ENCODE data around the gene CD300C.
A peak's percentile ranks its signal among the peaks of the same experiment; 100 is the strongest.
"Not testable (repeated sequence)": the region's sequence is repeated elsewhere in the genome, so short reads cannot be mapped to it uniquely, and the experiment has no call there.

CD300C gene

DNA sequence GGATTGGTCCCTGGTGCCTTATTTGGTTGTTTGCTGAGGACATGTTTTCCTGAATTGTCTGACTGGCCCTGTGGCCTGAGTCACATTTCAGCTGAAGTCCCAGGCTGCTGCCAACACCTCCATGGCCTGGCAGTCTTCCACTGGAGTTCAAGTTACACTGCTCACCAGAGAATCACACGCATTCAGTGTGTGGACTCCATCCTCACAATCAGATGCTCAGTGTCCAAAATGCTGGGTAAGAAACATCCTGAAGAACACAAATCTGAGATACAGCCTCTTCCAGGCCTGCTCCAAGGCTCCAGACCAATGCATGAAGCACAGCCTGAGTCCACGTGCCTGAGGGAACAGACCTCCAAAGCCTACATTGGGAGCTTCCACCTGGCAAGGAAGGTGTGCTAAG lies 33.9 kb downstream of the CD300C start:
- DNase-seq: peak; percentile 38

DNA sequence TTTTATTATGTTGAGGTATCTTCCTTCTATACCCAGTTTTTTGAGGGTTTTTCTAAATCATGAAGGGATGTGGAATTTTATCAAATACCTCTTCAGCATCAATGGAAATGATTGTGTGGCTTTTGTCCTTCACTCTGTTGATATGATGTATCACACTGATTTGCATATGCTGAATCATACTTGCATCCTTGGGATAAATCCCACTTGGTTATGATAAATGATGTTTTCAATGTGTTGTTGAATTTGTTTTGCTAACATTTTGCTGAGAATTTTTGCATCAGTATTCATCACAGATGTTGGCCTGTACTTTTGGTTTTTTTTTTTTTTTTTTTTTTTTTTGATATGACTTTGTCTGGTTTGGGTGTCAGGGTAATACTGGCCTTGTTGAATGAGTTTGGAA lies 37.8 kb downstream of the CD300C start:
- peak; percentile 26 for DNase-seq

- DNase-seq: not testable (repeated sequence)
Measured at GRCh38 chr17:74503949-74504348, 42.0 kb downstream of the CD300C start.

GRCh38 chr17:74502861-74503260 lies 43.1 kb downstream of the CD300C start:
- peak; percentile 72 for DNase-seq

- DNase-seq: no peak
Measured at GRCh38 chr17:74499992-74500391, 45.9 kb downstream of the CD300C start.

DNA sequence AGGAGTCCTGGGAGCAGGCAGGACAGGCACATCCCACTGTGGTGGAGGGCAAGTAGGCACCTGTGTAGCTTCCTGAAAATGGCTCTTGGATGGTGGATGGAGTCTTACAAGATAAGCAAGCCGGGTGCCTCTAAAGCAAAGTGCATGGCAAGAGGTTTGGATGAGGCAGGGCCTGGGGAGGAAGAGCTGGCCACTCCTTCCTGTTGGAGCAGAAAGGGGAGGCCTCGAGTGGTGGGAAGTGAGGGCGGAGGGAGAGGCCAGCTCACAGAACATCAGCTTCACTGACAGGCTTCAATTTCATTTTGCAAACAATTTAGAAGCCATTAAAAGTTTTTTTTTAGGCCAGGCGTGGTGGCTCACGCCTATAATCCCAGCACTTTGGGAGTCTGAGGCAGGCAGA lies 48.4 kb downstream of the CD300C start:
- peak; percentile 33 for DNase-seq

DNA sequence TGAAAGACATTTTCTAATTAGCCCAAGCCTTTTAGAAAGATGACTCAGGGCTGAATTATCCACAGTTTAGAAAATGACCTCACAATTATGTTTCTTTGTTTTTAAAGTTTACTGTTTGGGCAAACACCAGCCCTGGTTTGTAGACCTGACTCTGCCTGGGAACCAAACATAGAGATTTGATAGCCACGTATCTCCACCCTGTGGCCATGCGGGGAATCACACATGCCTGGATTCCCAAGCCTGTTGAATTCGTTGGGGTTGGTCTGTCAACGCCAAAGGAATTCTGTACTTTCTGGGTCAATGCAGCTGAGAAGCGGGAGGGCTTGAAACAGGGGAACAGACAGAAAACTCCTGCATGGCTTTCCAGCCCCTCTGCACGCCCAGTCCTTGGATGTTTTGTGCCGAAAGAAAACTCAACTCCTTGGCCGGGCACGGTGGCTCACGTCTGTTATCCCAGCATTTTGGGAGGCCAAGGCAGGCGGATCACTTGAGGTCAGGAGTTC lies 52.5 kb downstream of the CD300C start:
- peak; percentile 82 for DNase-seq

DNA sequence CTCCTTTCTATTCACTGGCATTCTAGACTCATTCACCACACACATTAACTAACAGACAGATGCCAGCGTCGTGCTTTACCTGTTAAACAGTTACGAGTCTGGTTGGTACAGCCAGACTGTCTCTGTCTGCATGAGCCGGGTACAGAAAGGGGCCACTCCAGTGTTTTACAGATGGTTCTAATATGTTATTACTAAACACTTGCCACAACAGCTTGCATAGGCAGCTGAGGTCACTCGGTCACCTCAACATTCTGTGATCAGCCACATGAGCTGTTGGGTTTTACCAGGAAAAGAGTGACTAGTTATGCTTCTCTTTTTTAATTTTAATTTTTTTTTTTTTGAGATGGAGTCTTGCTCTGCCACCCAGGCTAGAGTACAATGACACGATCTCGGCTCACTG lies 54.3 kb downstream of the CD300C start:
- DNase-seq: peak; percentile 85

Data from suppressor macrophage treated with lipopolysaccharide for 4 hours (primary cell).